Common myeloid progenitor, CD34-positive (primary cell): ENCODE data around the gene ABHD12.

Experiments
- CTCF ChIA-PET: fragments of 350-600 bp; sonication (Branson Sonifier 250); formaldehyde crosslinking; loops from one replicate; lab custom pipeline; 2021; ENCODE audit warnings: antibody characterized with exemption; lab: Charles Lee
- POLR2A ChIA-PET: fragments of 350-600 bp; sonication (Branson Sonifier 250); formaldehyde crosslinking; loops from one replicate; lab custom pipeline; 2021; ENCODE audit warnings: antibody characterized with exemption; lab: Charles Lee
- DNase-seq, 3 donors: peaks; one replicate each; pipeline versions ENCODE4 v3.0.0 to v3.0.0-alpha.2; 2013
- H3K27ac ChIP-seq, 2 experiments: 1 replicate in 1 of 2; 2 replicates in 1 of 2; pipeline ENCODE4 v1.7.0; 2013; ENCODE audit warnings: inconsistent platforms in 2 of 2, low read length in 2 of 2, mild to moderate bottlenecking in 2 of 2, low read depth in 1 of 2, moderate library complexity in 1 of 2; ENCODE audit not compliant: severe bottlenecking in 2 of 2, insufficient read depth in 1 of 2, poor library complexity in 1 of 2
- H3K27me3 ChIP-seq, 5 experiments: replicated peaks in 2 of 5; 1 replicate in 3 of 5; 2 replicates in 2 of 5; pipeline versions ENCODE4 v1.6.1 to v1.7.0; 2013; ENCODE audit warnings: low read length in 4 of 5, mild to moderate bottlenecking in 2 of 5, moderate library complexity in 2 of 5, inconsistent platforms in 1 of 5; ENCODE audit not compliant: insufficient read depth in 5 of 5, control insufficient read depth in 4 of 5
- H3K36me3 ChIP-seq, 4 experiments: 1 replicate in 2 of 4; 2 replicates in 2 of 4; pipeline versions ENCODE4 v1.6.1 to v1.7.0; 2013; ENCODE audit warnings: low read length in 3 of 4, control low read depth in 1 of 4, mild to moderate bottlenecking in 1 of 4; ENCODE audit not compliant: control insufficient read depth in 4 of 4, insufficient read depth in 4 of 4
- H3K4me1 ChIP-seq, 4 experiments: 1 replicate in 3 of 4; 2 replicates in 1 of 4; pipeline versions ENCODE4 v1.6.1 to v1.7.1; 2013; ENCODE audit warnings: low read length in 3 of 4, mild to moderate bottlenecking in 3 of 4, control low read depth in 1 of 4, inconsistent platforms in 1 of 4, moderate library complexity in 1 of 4; ENCODE audit not compliant: control insufficient read depth in 4 of 4, insufficient read depth in 4 of 4; ENCODE audit errors: control extremely low read depth in 1 of 4
- H3K4me3 ChIP-seq, 7 experiments: 1 replicate in 4 of 7; 2 replicates in 3 of 7; pipeline versions ENCODE4 v1.5.1 to v1.7.0; 2013; ENCODE audit warnings: mild to moderate bottlenecking in 7 of 7, low read length in 6 of 7, moderate library complexity in 6 of 7, inconsistent platforms in 2 of 7, low read depth in 2 of 7, control low read depth in 1 of 7; ENCODE audit not compliant: insufficient read depth in 4 of 7, control insufficient read depth in 1 of 7; ENCODE audit errors: extremely low read depth in 1 of 7
- H3K9me3 ChIP-seq, 5 experiments: 1 replicate in 4 of 5; 2 replicates in 1 of 5; pipeline versions ENCODE4 v1.6.1 to v1.7.1; 2013; ENCODE audit warnings: low read length in 4 of 5, mild to moderate bottlenecking in 2 of 5, inconsistent platforms in 1 of 5, low read depth in 1 of 5, moderate library complexity in 1 of 5; ENCODE audit not compliant: control insufficient read depth in 4 of 5, insufficient read depth in 2 of 5; ENCODE audit errors: control extremely low read depth in 1 of 5
- WGBS: methylation state at CpG from one replicate; pipeline ENCODE4 v1.1.5; 2013; ENCODE audit not compliant: insufficient coverage; 5-methylcytosine and 5-hydroxymethylcytosine counted together

Gene ABHD12

DNA sequence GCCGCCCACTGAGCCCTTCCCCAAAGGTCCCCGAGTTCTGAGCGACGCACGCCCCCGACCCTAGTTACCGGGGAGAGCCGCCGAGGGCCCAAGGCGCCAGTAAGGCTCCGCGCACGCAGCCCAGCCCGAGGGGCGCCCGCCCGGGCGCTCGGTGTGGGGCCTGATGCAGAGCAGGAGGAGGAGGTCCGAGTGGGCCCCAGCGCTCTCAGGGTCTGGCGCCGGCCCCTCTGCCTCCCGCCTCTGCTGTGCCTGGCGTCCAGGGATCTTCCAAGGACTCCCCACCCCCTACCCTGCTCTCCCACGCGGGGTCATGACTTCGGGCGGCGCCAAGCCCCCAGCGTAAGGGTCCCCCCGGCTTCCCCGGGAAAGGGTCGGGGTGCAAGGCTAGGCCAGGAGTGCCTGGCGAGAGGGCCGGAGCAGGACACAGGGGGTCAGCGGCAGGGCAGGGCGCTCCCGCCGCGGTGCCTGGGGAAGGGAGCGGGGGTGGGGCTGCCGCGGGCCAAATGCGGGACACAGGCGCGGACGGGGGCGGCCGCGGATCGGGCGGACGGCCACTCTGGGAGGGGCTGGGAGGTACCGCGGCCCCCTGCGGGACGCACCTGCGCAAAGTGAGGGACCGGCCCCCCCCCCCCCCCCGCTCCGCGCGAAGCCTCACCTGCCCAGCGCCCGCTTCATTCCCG is 637 bp downstream of the ABHD12 start:
- peak overlapping the region in 1 of 2 experiments; percentile 58 for H3K27ac ChIP-seq
- POLR2A ChIA-PET = no interaction called here
- 0% methylated on average over 42 of the region's 67 CpGs for WGBS

DNA sequence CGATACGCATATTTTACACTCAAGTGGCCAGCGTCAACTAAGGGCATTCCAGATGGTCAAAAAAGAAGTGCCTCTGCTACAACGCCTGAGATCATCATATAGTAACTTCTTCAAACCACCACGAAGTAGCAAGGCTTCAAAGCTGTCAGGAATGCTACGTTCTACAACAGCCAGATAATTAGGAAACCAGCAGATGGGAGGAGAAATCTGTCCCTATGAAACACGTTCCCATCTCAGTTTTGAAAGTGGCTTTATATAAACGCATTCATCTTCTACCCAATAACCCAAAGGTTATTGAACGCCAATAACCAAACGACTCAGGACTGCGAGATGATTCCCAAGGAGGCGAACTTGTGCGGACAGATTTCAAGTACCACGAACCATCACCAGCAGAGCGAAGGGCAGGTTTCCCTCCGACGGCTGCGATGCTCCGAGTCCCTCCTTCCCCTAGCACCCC is 1.2 kb downstream of the ABHD12 start:
- peak overlapping the region; percentile 72 to 91 (median 81) for H3K4me3 ChIP-seq
- H3K9me3 ChIP-seq = no peaks in the 10 kb centered on the region
- 13% methylated on average over 11 of the region's 19 CpGs for WGBS
- no peak overlapping the region for H3K27ac ChIP-seq
- CTCF ChIA-PET = no interaction called here
- H3K36me3 ChIP-seq = peaks cover 0 to 2% (median 0%) of the 10 kb centered on the region in 4 experiments
- POLR2A ChIA-PET = no interaction called here
- DNase-seq = no peak
- H3K27me3 ChIP-seq = no peaks in the 10 kb centered on the region
- peaks cover 7 to 19% (median 10%) of the 10 kb centered on the region in 4 experiments for H3K4me1 ChIP-seq

More for the DNA sequence above, 637 bp downstream of the ABHD12 start:
- H3K9me3 ChIP-seq = no peaks in the 10 kb centered on the region
- CTCF ChIA-PET = interaction anchor here (1.6 kb wide), 1 partner anchor 10 kb away, joined by 4 read pairs; no protein-coding TSS in a partner anchor
- H3K4me1 ChIP-seq = peaks cover 7 to 19% (median 10%) of the 10 kb centered on the region in 4 experiments
- peak; percentile 14 to 49 (median 44) for DNase-seq
- H3K36me3 ChIP-seq = peaks cover 0 to 2% (median 0%) of the 10 kb centered on the region in 4 experiments
- no peaks in the 10 kb centered on the region for H3K27me3 ChIP-seq
- peak overlapping the region; percentile 72 to 91 (median 81) for H3K4me3 ChIP-seq

DNA sequence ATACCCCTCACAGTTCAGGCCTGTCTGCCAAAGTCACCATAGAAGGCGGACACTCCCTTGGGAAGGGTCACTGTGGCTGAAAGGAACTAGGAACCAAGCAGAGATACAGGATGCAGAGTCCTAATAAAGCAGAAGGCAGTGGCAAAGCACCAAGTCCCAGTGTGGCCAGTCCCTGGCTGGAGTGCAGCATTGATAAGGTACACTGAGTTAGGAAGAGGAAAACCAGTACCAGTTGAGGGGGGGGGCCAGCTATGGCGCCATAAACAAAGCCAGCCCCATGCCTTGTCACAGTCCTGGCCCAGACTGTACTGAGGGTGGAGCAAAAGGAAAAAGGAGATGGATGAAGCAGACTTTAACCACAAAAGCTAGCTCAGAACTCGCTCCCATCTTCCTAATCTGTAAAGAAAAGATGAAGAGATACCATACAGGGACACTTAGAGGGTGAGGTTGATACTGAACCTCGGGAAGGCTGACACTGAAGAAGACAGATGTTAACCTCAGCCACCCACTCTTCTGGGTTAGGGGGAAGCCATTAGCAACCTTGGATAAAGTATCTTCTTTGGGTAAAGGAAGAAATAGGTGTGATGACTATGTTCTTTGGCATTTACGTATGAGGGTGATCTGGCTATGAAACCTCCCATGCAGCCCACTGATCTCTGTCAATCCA is 7.8 kb downstream of the ABHD12 start:
- WGBS = 83% methylated on average over 2 of the region's 5 CpGs
- Histone ChIP-seq H3K36me3 (peaks cover 0 to 24% (median 4%) of the 10 kb centered on the region in 4 experiments), H3K4me3 (no peak overlapping the region), H3K27ac (no peak overlapping the region), H3K4me1 (no peaks in the 10 kb centered on the region), H3K9me3 (no peaks in the 10 kb centered on the region), H3K27me3 (no peaks in the 10 kb centered on the region)
- CTCF ChIA-PET = no interaction called here
- POLR2A ChIA-PET = no interaction called here
- no peak for DNase-seq

DNA sequence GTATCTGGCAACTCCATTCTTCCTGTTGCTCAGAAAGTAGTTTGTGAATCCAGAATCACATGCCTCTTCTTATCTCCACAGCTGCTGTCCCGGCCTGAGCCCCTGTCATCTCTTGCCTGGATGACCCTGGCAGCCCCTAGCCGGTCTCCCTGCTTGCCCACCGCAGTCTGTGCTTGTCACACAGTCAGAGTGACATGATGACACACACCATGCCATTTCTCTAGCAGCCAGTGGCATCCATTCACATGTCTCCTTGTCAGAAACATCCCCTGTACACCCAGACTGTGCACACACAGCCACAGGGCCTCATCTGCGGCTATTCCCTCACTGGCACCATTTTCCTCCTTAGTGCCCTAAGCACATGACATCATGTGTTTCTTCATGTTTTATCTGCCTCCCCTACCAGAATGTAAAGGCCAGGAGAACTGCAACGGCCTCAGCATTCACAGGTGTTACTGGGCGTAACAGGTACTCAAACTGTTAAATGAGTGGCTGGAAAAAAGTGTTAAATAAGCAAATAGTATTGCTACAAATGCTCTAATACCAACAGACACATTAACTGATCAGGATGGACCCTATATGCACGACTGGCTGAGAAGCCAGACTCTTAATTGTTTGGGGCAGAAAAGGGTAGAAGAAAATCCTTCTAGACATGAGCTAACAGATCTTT is 9.6 kb downstream of the ABHD12 start:
- Histone ChIP-seq H3K36me3 (peaks cover 0 to 24% (median 4%) of the 10 kb centered on the region in 4 experiments), H3K9me3 (no peaks in the 10 kb centered on the region), H3K4me1 (no peaks in the 10 kb centered on the region), H3K4me3 (no peak overlapping the region), H3K27me3 (no peaks in the 10 kb centered on the region), H3K27ac (no peak overlapping the region)
- CTCF ChIA-PET = no interaction called here
- POLR2A ChIA-PET = no interaction called here
- WGBS = 88% methylated on average over 4 of the region's 7 CpGs
- peak in 1 of 3 donors; percentile 32 for DNase-seq

DNA sequence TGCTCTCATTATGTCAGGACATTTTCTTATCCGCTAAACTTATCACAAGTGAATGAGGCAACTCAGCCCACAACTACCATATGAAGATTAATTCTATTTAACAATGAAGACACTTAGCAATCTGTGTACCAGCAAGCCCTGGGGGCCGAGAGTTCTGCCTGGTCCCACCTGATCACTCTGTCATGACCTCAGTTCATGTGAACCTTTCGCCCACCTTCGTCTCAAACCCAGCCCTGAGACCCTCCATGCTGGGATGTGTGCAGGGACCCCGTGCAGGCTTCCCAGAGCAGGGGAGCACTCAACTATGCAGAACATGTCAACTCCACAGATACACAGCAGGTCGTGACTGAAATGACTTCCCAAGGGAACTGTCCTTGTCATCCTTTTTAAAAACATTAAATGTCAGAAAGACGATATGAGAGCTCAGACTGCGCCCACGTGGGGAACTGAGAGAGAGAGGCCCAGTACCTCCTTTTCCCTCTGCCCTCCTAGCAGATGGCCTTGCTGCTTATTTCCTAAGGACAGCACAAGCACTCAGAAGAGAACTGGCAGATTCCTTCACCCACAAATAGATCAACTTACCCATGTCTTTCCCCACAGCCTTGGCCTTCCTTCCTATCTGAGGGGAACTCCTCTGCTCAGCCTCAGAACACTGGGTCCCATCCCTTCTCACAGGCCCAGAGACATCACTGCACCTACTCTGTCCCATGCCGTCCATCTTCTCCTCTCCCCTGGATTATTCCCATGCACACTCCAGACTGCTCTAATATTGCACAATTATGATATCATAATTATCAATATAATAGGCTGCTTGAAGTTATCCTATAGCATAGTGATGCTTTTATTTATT is 11.5 kb downstream of the ABHD12 start:
- Histone ChIP-seq H3K4me3 (no peak overlapping the region), H3K27me3 (no peaks in the 10 kb centered on the region), H3K27ac (no peak overlapping the region), H3K4me1 (no peaks in the 10 kb centered on the region), H3K9me3 (peaks cover 0 to 4% (median 0%) of the 10 kb centered on the region in 5 experiments), H3K36me3 (peaks cover 0 to 24% (median 4%) of the 10 kb centered on the region in 4 experiments)
- 98% methylated on average over 8 of the region's 10 CpGs for WGBS
- ChIA-PET POLR2A (no interaction called here), CTCF (no interaction called here)
- no peak for DNase-seq

DNA sequence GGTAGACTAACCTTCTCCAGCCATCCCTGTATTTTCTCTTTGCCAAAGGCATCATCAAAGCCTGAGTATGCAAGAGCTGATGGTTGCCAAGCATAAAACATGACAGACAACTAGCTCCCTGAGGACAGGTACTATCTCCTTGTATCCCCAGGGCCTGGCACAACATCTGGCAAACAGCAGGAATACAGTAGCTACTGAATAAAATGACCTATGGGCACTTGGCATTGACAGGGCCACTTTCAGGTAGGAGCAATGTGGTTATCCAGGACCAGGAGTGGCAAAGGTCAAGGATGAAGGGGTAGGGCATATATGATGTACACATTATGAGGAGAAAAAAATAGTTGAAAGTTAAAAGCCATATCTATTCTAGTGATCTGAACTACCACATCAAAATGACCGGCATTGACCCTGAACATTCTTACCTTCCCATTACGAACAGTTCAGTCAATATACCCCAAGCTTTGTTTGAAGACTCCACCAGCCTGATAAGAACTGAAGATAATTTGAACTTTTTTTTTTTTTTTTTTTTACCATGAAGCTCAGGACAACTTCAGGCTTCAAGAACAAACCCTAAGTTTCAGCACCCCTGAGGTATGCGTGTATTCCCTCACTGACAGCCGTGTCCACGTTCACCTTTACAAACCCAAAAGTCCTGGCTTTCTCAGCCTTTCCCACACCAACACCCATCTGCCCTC is 12.3 kb downstream of the ABHD12 start:
- H3K4me1 ChIP-seq = no peaks in the 10 kb centered on the region
- no peak overlapping the region for H3K27ac ChIP-seq
- peaks cover 0 to 24% (median 4%) of the 10 kb centered on the region in 4 experiments for H3K36me3 ChIP-seq
- H3K4me3 ChIP-seq = no peak overlapping the region
- ChIA-PET POLR2A (no interaction called here), CTCF (no interaction called here)
- no peaks in the 10 kb centered on the region for H3K27me3 ChIP-seq
- WGBS = 96% methylated on average over 4 of the region's 5 CpGs
- no peak for DNase-seq
- peaks cover 0 to 4% (median 0%) of the 10 kb centered on the region in 5 experiments for H3K9me3 ChIP-seq
